Adrenal gland (tissue), 5 donors: ENCODE results near the gene SEMA4G.
A peak's percentile ranks its signal among the peaks of the same experiment; 100 is the strongest.

Experiments used
- CTCF ChIP-seq, 6 experiments: fragments of 450-650 bp in 4 of 6; fragments of 200-600 bp in 2 of 6; sonication (generic) in 1 of 6; IDR thresholded peaks; 1 replicate in 5 of 6; 2 replicates in 1 of 6; pipeline versions ENCODE4 v1.5.1 to v1.8.0; 2016 to 2021; ENCODE audit warnings: antibody characterized with exemption in 6 of 6, mild to moderate bottlenecking in 2 of 6, moderate library complexity in 1 of 6
- POLR2A ChIP-seq, 2 donors: fragments of 450-650 bp; IDR thresholded peaks; one replicate each; pipeline ENCODE4 v1.6.1; 2017; ENCODE audit warnings: antibody characterized with exemption in 2 of 2, mild to moderate bottlenecking in 2 of 2, moderate library complexity in 1 of 2
- donor health status: DM: no; HTN: no; CAD: no.

- TF ChIP-seq CTCF (IDR thresholded peaks at IDR 0.05) = peak; percentile 59 to 82 (median 62)
- TF ChIP-seq POLR2A (IDR thresholded peaks at IDR 0.05) = no peak
These were observed at the start of gene SEMA4G for GRCh38 chr10:100969187-100970075.
